ENCODE data around the gene CMTR1.

The CMTR1 gene

GRCh38 chr6:37511910-37512399 is 78.9 kb downstream of the CMTR1 start:
- TF ChIP-seq POLR2AphosphoS5 (IDR thresholded peaks at IDR 0.05; ENCODE audit: low read depth, low read length) (no peak), SIN3A (IDR thresholded peaks at IDR 0.05; ENCODE audit: borderline replicate concordance, insufficient read depth, low read length) (no peak), FOXP2 (optimal IDR thresholded peaks at IDR 0.05; ENCODE audit: borderline replicate concordance, extremely low read depth, extremely low read length, insufficient read depth) (no peak)

- TF ChIP-seq SIN3A (IDR thresholded peaks at IDR 0.05; ENCODE audit: borderline replicate concordance, insufficient read depth, low read length) (no peak), REST (IDR thresholded peaks at IDR 0.05; ENCODE audit: insufficient read depth in 1 of 2, low read depth in 2 of 2, low read length in 2 of 2) (no peak), POLR2AphosphoS5 (IDR thresholded peaks at IDR 0.05; ENCODE audit: low read depth, low read length) (no peak), TAF1 (IDR thresholded peaks at IDR 0.05; ENCODE audit: borderline replicate concordance, insufficient read depth, low read length) (no peak), FOXP2 (optimal IDR thresholded peaks at IDR 0.05; ENCODE audit: borderline replicate concordance, extremely low read depth, extremely low read length, insufficient read depth) (no peak)
Observed at GRCh38 chr6:37512400-37513011, 79.5 kb downstream of the CMTR1 start.

GRCh38 chr6:37513155-37513554 is 80.1 kb downstream of the CMTR1 start:
- TF ChIP-seq FOXP2 (optimal IDR thresholded peaks at IDR 0.05; ENCODE audit: borderline replicate concordance, extremely low read depth, extremely low read length, insufficient read depth): no peak
- no peak for TF ChIP-seq REST (IDR thresholded peaks at IDR 0.05; ENCODE audit: insufficient read depth in 1 of 2, low read depth in 2 of 2, low read length in 2 of 2)
- no peak for TF ChIP-seq POLR2AphosphoS5 (IDR thresholded peaks at IDR 0.05; ENCODE audit: low read depth, low read length)
- TF ChIP-seq TAF1 (IDR thresholded peaks at IDR 0.05; ENCODE audit: borderline replicate concordance, insufficient read depth, low read length): no peak
- TF ChIP-seq SIN3A (IDR thresholded peaks at IDR 0.05; ENCODE audit: borderline replicate concordance, insufficient read depth, low read length): no peak

- TF ChIP-seq POLR2AphosphoS5 (IDR thresholded peaks at IDR 0.05; ENCODE audit: low read depth, low read length) (no peak), SIN3A (IDR thresholded peaks at IDR 0.05; ENCODE audit: borderline replicate concordance, insufficient read depth, low read length) (no peak), REST (IDR thresholded peaks at IDR 0.05; ENCODE audit: insufficient read depth in 1 of 2, low read depth in 2 of 2, low read length in 2 of 2) (no peak)
Observed at GRCh38 chr6:37513576-37513975, 80.6 kb downstream of the CMTR1 start.

- TF ChIP-seq SIN3A (IDR thresholded peaks at IDR 0.05; ENCODE audit: borderline replicate concordance, insufficient read depth, low read length) (no peak), POLR2AphosphoS5 (IDR thresholded peaks at IDR 0.05; ENCODE audit: low read depth, low read length) (no peak), FOXP2 (optimal IDR thresholded peaks at IDR 0.05; ENCODE audit: borderline replicate concordance, extremely low read depth, extremely low read length, insufficient read depth) (no peak), REST (IDR thresholded peaks at IDR 0.05; ENCODE audit: insufficient read depth in 1 of 2, low read depth in 2 of 2, low read length in 2 of 2) (no peak), TAF1 (IDR thresholded peaks at IDR 0.05; ENCODE audit: borderline replicate concordance, insufficient read depth, low read length) (no peak)
Observed at GRCh38 chr6:37514321-37514771, 81.3 kb downstream of the CMTR1 start.
